Loucy (cell line): ENCODE results near the gene SERPINA12.

Source experiments
- EZH2phosphoT487 ChIP-seq: fragments of 200-600 bp; IDR thresholded peaks from 2 replicates; pipeline ENCODE4 v1.6.1; 2018; ENCODE audit warnings: antibody characterized with exemption, mild to moderate bottlenecking, moderate library complexity, borderline replicate concordance
- TF ChIP-seq, protein P1 (sequence below): fragments of 200-600 bp; sonication (generic); conservative IDR thresholded peaks from 2 replicates; pipeline ENCODE4 v1.5.1; 2014; ENCODE audit warnings: mild to moderate bottlenecking, antibody characterized with exemption, low read length

DNA sequence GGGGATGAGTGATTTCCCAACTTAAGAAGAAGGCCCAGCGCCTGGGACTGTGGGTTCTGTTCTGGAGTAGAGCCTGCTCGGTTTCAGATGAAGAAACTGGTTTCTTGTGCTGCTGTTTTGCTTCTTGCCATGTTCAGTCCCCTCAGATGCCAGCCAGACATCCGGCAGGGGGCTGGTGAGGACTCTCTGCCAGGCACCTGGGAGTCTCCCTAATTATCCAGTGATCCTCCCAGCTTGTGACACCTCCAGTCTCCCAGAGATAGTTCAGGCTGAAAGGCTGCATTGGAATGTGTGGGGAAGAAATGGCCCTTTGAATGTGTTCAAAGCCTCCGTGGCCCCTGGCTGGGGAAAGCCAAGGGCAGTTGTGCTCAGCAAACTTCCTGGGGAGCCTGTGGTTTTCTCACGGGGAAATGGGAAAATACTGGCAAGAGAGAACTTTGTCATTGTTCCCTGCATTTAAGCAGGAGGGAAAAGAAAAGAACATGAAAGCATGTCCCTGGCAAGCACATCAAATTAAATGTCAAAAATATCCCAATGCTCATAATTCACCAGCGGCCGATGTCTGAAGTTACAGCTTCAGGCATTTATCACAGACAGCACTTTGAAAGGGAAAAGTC lies 8.5 kb upstream of the SERPINA12 start:
- TF ChIP-seq, protein P1, sequence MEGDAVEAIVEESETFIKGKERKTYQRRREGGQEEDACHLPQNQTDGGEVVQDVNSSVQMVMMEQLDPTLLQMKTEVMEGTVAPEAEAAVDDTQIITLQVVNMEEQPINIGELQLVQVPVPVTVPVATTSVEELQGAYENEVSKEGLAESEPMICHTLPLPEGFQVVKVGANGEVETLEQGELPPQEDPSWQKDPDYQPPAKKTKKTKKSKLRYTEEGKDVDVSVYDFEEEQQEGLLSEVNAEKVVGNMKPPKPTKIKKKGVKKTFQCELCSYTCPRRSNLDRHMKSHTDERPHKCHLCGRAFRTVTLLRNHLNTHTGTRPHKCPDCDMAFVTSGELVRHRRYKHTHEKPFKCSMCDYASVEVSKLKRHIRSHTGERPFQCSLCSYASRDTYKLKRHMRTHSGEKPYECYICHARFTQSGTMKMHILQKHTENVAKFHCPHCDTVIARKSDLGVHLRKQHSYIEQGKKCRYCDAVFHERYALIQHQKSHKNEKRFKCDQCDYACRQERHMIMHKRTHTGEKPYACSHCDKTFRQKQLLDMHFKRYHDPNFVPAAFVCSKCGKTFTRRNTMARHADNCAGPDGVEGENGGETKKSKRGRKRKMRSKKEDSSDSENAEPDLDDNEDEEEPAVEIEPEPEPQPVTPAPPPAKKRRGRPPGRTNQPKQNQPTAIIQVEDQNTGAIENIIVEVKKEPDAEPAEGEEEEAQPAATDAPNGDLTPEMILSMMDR = no peak
- no peak for TF ChIP-seq EZH2phosphoT487
